ENCODE measurements around the gene HPS3.

DNA sequence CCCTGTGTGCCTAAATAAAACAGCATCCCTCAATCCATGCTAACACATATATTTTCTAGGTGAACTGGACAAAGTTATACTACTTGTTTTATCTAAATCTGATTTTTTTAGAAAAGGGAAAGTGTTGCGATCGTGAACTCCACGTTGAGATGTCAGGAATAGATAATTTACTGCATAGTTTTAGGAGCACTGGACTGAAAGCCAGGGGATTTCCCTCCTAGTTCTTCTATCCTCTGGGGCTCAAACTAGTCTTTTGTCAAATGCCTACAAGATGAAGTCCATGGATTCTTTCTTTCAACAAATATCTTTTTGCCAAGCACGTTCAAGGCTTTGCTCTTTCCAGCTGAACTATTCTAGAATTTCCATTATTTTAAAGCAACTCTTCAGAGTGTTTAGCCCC lies 617 bp upstream of the HPS3 start:
- TF ChIP-seq, protein P1, sequence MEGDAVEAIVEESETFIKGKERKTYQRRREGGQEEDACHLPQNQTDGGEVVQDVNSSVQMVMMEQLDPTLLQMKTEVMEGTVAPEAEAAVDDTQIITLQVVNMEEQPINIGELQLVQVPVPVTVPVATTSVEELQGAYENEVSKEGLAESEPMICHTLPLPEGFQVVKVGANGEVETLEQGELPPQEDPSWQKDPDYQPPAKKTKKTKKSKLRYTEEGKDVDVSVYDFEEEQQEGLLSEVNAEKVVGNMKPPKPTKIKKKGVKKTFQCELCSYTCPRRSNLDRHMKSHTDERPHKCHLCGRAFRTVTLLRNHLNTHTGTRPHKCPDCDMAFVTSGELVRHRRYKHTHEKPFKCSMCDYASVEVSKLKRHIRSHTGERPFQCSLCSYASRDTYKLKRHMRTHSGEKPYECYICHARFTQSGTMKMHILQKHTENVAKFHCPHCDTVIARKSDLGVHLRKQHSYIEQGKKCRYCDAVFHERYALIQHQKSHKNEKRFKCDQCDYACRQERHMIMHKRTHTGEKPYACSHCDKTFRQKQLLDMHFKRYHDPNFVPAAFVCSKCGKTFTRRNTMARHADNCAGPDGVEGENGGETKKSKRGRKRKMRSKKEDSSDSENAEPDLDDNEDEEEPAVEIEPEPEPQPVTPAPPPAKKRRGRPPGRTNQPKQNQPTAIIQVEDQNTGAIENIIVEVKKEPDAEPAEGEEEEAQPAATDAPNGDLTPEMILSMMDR (IDR thresholded peaks at IDR 0.05; ENCODE audit: low read length), result no peak
- TF ChIP-seq EZH2 (optimal IDR thresholded peaks at IDR 0.05; ENCODE audit: low read depth, low read length), result no peak
